ENCODE measurements around the gene SHMT2. TPM values are rescaled to one million over a fixed set of nuclear protein-coding genes. Genes with fewer than 3 reads are reported as not detected.

The SHMT2 gene
- total RNA-seq, 1 experiment from 2014 or later: 274 TPM

GRCh38 chr12:57199191-57199590 is 30.3 kb upstream of the SHMT2 start:
- Histone ChIP-seq H3K9me3 (ENCODE audit: low read depth, low read length, poor library complexity, severe bottlenecking) (no peaks in the 10 kb centered on the region), H3K4me3 (ENCODE audit: low read depth, low read length, poor library complexity, severe bottlenecking) (no peak overlapping the region), H3K27ac (ENCODE audit: low read depth, low read length, poor library complexity, severe bottlenecking) (no peak overlapping the region), H3K4me1 (ENCODE audit: insufficient read depth, low read length, poor library complexity, severe bottlenecking) (no peaks in the 10 kb centered on the region), H3K27me3 (replicated peaks; ENCODE audit: insufficient read depth, low read depth, low read length, poor library complexity) (no peaks in the 10 kb centered on the region), H3K36me3 (ENCODE audit: insufficient read depth, low read length, poor library complexity, severe bottlenecking) (peaks cover 12% of the 10 kb centered on the region)
- TF ChIP-seq EZH2 (IDR thresholded peaks at IDR 0.05; ENCODE audit: borderline replicate concordance, low read depth, low read length, poor library complexity, severe bottlenecking): no peak
- TF ChIP-seq, protein P1, sequence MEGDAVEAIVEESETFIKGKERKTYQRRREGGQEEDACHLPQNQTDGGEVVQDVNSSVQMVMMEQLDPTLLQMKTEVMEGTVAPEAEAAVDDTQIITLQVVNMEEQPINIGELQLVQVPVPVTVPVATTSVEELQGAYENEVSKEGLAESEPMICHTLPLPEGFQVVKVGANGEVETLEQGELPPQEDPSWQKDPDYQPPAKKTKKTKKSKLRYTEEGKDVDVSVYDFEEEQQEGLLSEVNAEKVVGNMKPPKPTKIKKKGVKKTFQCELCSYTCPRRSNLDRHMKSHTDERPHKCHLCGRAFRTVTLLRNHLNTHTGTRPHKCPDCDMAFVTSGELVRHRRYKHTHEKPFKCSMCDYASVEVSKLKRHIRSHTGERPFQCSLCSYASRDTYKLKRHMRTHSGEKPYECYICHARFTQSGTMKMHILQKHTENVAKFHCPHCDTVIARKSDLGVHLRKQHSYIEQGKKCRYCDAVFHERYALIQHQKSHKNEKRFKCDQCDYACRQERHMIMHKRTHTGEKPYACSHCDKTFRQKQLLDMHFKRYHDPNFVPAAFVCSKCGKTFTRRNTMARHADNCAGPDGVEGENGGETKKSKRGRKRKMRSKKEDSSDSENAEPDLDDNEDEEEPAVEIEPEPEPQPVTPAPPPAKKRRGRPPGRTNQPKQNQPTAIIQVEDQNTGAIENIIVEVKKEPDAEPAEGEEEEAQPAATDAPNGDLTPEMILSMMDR (conservative IDR thresholded peaks at IDR 0.05; ENCODE audit: low read depth, low read length): no peak
- CTCF ChIA-PET: no interaction called here
- POLR2A ChIA-PET (ENCODE audit: low non-redundant PET): no interaction called here
- DNase-seq (ENCODE audit: low spot score): no peak
- intact Hi-C loops (cut with micrococcal nuclease; ENCODE audit: unreplicated experiment): no loop called here
- no TSS peak for BruUV-seq (replicated peaks)

DNA sequence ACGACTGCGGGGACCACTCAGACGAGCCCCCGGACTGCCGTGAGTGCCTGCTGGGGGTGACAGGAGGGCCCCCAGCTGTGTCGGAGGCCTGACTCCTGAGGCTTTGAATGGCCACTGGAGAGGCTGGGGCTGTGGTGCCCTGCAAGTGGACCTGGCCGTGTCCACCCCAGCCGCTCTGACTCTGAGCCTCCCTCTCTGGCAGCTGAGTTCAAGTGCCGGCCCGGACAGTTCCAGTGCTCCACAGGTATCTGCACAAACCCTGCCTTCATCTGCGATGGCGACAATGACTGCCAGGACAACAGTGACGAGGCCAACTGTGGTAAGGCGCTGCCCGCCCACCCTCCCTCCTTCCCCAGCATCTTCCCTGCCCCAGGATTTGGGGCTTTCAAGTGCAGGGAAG is 29.0 kb upstream of the SHMT2 start:
- ChIA-PET POLR2A (ENCODE audit: low non-redundant PET) (no interaction called here), CTCF (no interaction called here)
- Histone ChIP-seq H3K27me3 (replicated peaks; ENCODE audit: insufficient read depth, low read depth, low read length, poor library complexity) (no peaks in the 10 kb centered on the region), H3K9me3 (ENCODE audit: low read depth, low read length, poor library complexity, severe bottlenecking) (no peaks in the 10 kb centered on the region), H3K4me1 (ENCODE audit: insufficient read depth, low read length, poor library complexity, severe bottlenecking) (no peaks in the 10 kb centered on the region), H3K36me3 (ENCODE audit: insufficient read depth, low read length, poor library complexity, severe bottlenecking) (peaks cover 9% of the 10 kb centered on the region), H3K27ac (ENCODE audit: low read depth, low read length, poor library complexity, severe bottlenecking) (no peak overlapping the region), H3K4me3 (ENCODE audit: low read depth, low read length, poor library complexity, severe bottlenecking) (no peak overlapping the region)
- no peak for DNase-seq (ENCODE audit: low spot score)
- intact Hi-C loops (cut with micrococcal nuclease; ENCODE audit: unreplicated experiment): no loop called here
- no TSS peak for BruUV-seq (replicated peaks)
- TF ChIP-seq EZH2 (IDR thresholded peaks at IDR 0.05; ENCODE audit: borderline replicate concordance, low read depth, low read length, poor library complexity, severe bottlenecking): no peak
- TF ChIP-seq, protein P1 (conservative IDR thresholded peaks at IDR 0.05; ENCODE audit: low read depth, low read length): no peak

DNA sequence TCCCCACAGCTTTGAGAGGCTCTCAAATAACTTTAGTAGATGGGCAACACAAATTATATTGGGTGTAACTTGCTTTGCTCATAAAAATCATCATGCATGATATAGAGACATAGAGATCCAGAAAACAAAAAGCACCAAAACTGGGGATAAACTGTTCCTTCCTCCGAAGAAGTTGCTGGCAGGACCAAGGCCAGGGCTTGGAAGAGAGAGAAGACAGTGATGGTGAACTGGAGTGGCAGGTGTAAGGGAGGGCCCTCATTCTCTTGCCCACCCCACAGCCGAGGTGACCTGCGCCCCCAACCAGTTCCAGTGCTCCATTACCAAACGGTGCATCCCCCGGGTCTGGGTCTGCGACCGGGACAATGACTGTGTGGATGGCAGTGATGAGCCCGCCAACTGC is 28.3 kb upstream of the SHMT2 start:
- Histone ChIP-seq H3K27me3 (replicated peaks; ENCODE audit: insufficient read depth, low read depth, low read length, poor library complexity) (no peaks in the 10 kb centered on the region), H3K9me3 (ENCODE audit: low read depth, low read length, poor library complexity, severe bottlenecking) (no peaks in the 10 kb centered on the region), H3K4me3 (ENCODE audit: low read depth, low read length, poor library complexity, severe bottlenecking) (no peak overlapping the region), H3K27ac (ENCODE audit: low read depth, low read length, poor library complexity, severe bottlenecking) (no peak overlapping the region), H3K4me1 (ENCODE audit: insufficient read depth, low read length, poor library complexity, severe bottlenecking) (no peaks in the 10 kb centered on the region), H3K36me3 (ENCODE audit: insufficient read depth, low read length, poor library complexity, severe bottlenecking) (peaks cover 9% of the 10 kb centered on the region)
- intact Hi-C loops (cut with micrococcal nuclease; ENCODE audit: unreplicated experiment): no loop called here
- BruUV-seq (replicated peaks): no TSS peak
- ChIA-PET CTCF (no interaction called here), POLR2A (ENCODE audit: low non-redundant PET) (no interaction called here)
- TF ChIP-seq EZH2 (IDR thresholded peaks at IDR 0.05; ENCODE audit: borderline replicate concordance, low read depth, low read length, poor library complexity, severe bottlenecking): no peak
- TF ChIP-seq, protein P1 (conservative IDR thresholded peaks at IDR 0.05; ENCODE audit: low read depth, low read length): no peak
- no peak for DNase-seq (ENCODE audit: low spot score)

Data from A673 (cell line).